HepG2 (cell line): ENCODE data around the gene CYB5B. TPM values are rescaled to one million over a fixed set of nuclear protein-coding genes. Genes with fewer than 3 reads are reported as not detected.

Source experiments
- ATF7 ChIP-seq, 2 experiments: fragments of 450-650 bp in 1 of 2; sonication (generic) in 1 of 2; formaldehyde crosslinking in 1 of 2; IDR thresholded peaks; 2 replicates each; pipeline versions ENCODE4 v1.4.0 to v1.6.1; 2016 to 2020; ENCODE audit warnings: antibody characterized with exemption in 1 of 2, mild to moderate bottlenecking in 1 of 2, missing genetic modification reagents in 1 of 2
- BRCA1 ChIP-seq: sonication (generic); formaldehyde crosslinking; IDR thresholded peaks from 2 replicates; pipeline ENCODE4 v1.4.0; 2020; ENCODE audit warnings: missing genetic modification reagents
- ETV5 ChIP-seq: IDR thresholded peaks from 2 replicates; pipeline ENCODE4 v1.6.1; 2018; ENCODE audit warnings: missing biosample characterization, missing genetic modification reagents, inconsistent platforms, borderline replicate concordance
- FLYWCH1 ChIP-seq: sonication (generic); formaldehyde crosslinking; IDR thresholded peaks from 2 replicates; pipeline ENCODE4 v1.8.1; 2023; ENCODE audit warnings: mild to moderate bottlenecking, missing genetic modification reagents
- HOXD1 ChIP-seq: sonication (generic); formaldehyde crosslinking; IDR thresholded peaks from 2 replicates; pipeline ENCODE4 v1.5.0; 2020; ENCODE audit warnings: missing genetic modification reagents
- IRX3 ChIP-seq: sonication (generic); formaldehyde crosslinking; IDR thresholded peaks from 2 replicates; pipeline ENCODE4 v1.8.1; 2023; ENCODE audit warnings: mild to moderate bottlenecking, low read depth, missing genetic modification reagents, borderline replicate concordance
- KLF16 ChIP-seq, 2 experiments: sonication (generic) in 1 of 2; formaldehyde crosslinking in 1 of 2; IDR thresholded peaks; 2 replicates each; pipeline versions ENCODE4 v1.6.1 to v1.8.0; 2016 to 2023; ENCODE audit warnings: missing genetic modification reagents in 2 of 2, missing compliant biosample characterization in 1 of 2
- MBNL3 ChIP-seq: fragments of 250-450 bp; sonication (Bioruptor Pico); conservative IDR thresholded peaks from 2 replicates; pipeline ENCODE4 v1.8.0; 2022; ENCODE audit warnings: mild to moderate bottlenecking, inconsistent platforms
- MXD4 ChIP-seq: IDR thresholded peaks from 2 replicates; pipeline ENCODE4 v1.6.1; 2016; ENCODE audit warnings: mild to moderate bottlenecking, missing biosample characterization, missing genetic modification reagents
- NCOA5 ChIP-seq: sonication (generic); formaldehyde crosslinking; IDR thresholded peaks from 2 replicates; pipeline ENCODE4 v1.4.0; 2020; ENCODE audit warnings: missing genetic modification reagents
- RBFOX2 ChIP-seq: fragments of 200-400 bp; formaldehyde crosslinking; IDR thresholded peaks from 2 replicates; pipeline ENCODE4 v1.6.1; 2017; ENCODE audit warnings: low read depth, mild to moderate bottlenecking, low read length
- TCF7 ChIP-seq: sonication (generic); IDR thresholded peaks from 2 replicates; pipeline ENCODE4 v1.6.1; 2016; ENCODE audit warnings: antibody characterized with exemption, low read depth
- TCF7L2 ChIP-seq: IDR thresholded peaks from 2 replicates; pipeline ENCODE4 v1.6.1; 2011; ENCODE audit warnings: mild to moderate bottlenecking, low read depth, low read length, moderate library complexity
- TEAD3 ChIP-seq: optimal IDR thresholded peaks from 2 replicates; pipeline ENCODE3; 2016; ENCODE audit warnings: borderline replicate concordance
- TGIF2 ChIP-seq: IDR thresholded peaks from 2 replicates; pipeline ENCODE4 v1.6.1; 2016; ENCODE audit warnings: control low read depth, missing compliant biosample characterization
- TOPORS ChIP-seq: sonication (generic); formaldehyde crosslinking; IDR thresholded peaks from 2 replicates; pipeline ENCODE4 v1.8.0; 2023; ENCODE audit warnings: mild to moderate bottlenecking, missing genetic modification reagents
- ZBTB3 ChIP-seq: sonication (generic); formaldehyde crosslinking; IDR thresholded peaks from 2 replicates; pipeline ENCODE4 v1.4.0; 2020; ENCODE audit warnings: low read depth, mild to moderate bottlenecking, moderate library complexity, missing genetic modification reagents, borderline replicate concordance
- ZBTB38 ChIP-seq: sonication (generic); formaldehyde crosslinking; IDR thresholded peaks from 2 replicates; pipeline ENCODE4 v1.5.1; 2020; ENCODE audit warnings: mild to moderate bottlenecking, missing genetic modification reagents
- ZC3H4 ChIP-seq: sonication (generic); formaldehyde crosslinking; IDR thresholded peaks from 2 replicates; pipeline ENCODE4 v1.4.0; 2020; ENCODE audit warnings: missing genetic modification reagents, borderline replicate concordance
- ZNF124 ChIP-seq: sonication (generic); formaldehyde crosslinking; IDR thresholded peaks from 2 replicates; pipeline ENCODE4 v1.4.0; 2020; ENCODE audit warnings: missing genetic modification reagents
- ZNF431 ChIP-seq: sonication (generic); formaldehyde crosslinking; IDR thresholded peaks from 2 replicates; pipeline ENCODE4 v1.9.0; 2022; ENCODE audit warnings: missing genetic modification reagents, low read depth, mild to moderate bottlenecking, borderline replicate concordance
- ZNF484 ChIP-seq: sonication (generic); formaldehyde crosslinking; IDR thresholded peaks from 2 replicates; pipeline ENCODE4 v1.5.1; 2020; ENCODE audit warnings: mild to moderate bottlenecking, low read depth, missing genetic modification reagents, borderline replicate concordance
- ZNF557 ChIP-seq: sonication (generic); formaldehyde crosslinking; IDR thresholded peaks from 2 replicates; pipeline ENCODE4 v1.4.0; 2020; ENCODE audit warnings: missing genetic modification reagents
- ZNF567 ChIP-seq: sonication (generic); formaldehyde crosslinking; IDR thresholded peaks from 2 replicates; pipeline ENCODE4 v1.8.1; 2023; ENCODE audit warnings: mild to moderate bottlenecking, missing genetic modification reagents, borderline replicate concordance
- ZNF580 ChIP-seq: IDR thresholded peaks from 2 replicates; pipeline ENCODE4 v1.6.1; 2016; ENCODE audit warnings: low read depth, borderline replicate concordance
- ZSCAN5A ChIP-seq: sonication (generic); formaldehyde crosslinking; IDR thresholded peaks from 2 replicates; pipeline ENCODE4 v1.8.0; 2022; ENCODE audit warnings: mild to moderate bottlenecking, missing genetic modification reagents, borderline replicate concordance
- polyA plus RNA-seq, 8 experiments: library from polyadenylated mRNA; depleted of rRNA in 3 of 8; stranded (reverse) in 7 of 8; unstranded in 1 of 8; fragments of >200 nt; fragmentation: Illumina TruSeq in 4 of 8; extraction: Trizol in 4 of 8; gene quantifications; 2 replicates each; pipeline versions ENCODE4 v1.2.1 to v1.2.3, GENCODE V29; 2011 to 2016; ENCODE audit warnings: low read depth in 4 of 8, missing spikeins in 1 of 8, mixed read lengths in 1 of 8; ENCODE audit not compliant: insufficient read depth in 1 of 8
- total RNA-seq, 5 experiments: library from RNA; depleted of rRNA; stranded (reverse); fragments of >200 nt; fragmentation: Illumina TruSeq; extraction: Trizol; gene quantifications; 2 replicates each; pipeline ENCODE4 v1.2.3, GENCODE V29; 2016; ENCODE audit warnings: low read depth in 1 of 5
- TF ChIP-seq, protein P1 (sequence below): sonication (generic); formaldehyde crosslinking; IDR thresholded peaks from 2 replicates; pipeline ENCODE4 v1.5.1; 2020; ENCODE audit warnings: mild to moderate bottlenecking, missing genetic modification reagents, borderline replicate concordance

Gene CYB5B
- total and polyA plus RNA-seq, 2 of the 13 experiments (the other 11 are each of a cell fraction or from before 2014, with no cell fraction given): 234 to 432 TPM

GRCh38 chr16:69396187-69397061 is 28.0 kb upstream of the CYB5B start (continued):
- TF ChIP-seq ZNF557 (no peak), MBNL3 (no peak), ZNF567 (no peak; the same call in 1 of the 2 replicates), ETV5 (CRISPR knock-in tag) (peak; percentile 68; the same call in 1 of the 2 replicates), RBFOX2 (peak; percentile 61), ZC3H4 (CRISPR knock-in tag) (0 out of 2 replicates have a peak, but pooled peaks have one; percentile 33), TCF7L2 (peak; percentile 92), MXD4 (CRISPR knock-in tag) (peak; percentile 53; the same call in 1 of the 2 replicates), HOXD1 (peak; percentile 93), ZBTB38 (CRISPR knock-in tag) (no peak), ATF7 (IDR thresholded peaks at IDR 0.05) (peak; percentile 93), ATF7 (CRISPR knock-in tag; IDR thresholded peaks at IDR 0.05) (peak; percentile 27; the same call in 1 of the 2 replicates), ZNF124 (CRISPR knock-in tag) (peak; percentile 91), TOPORS (no peak), ZNF580 (peak; percentile 69; the same call in 1 of the 2 replicates), ZNF484 (no peak), IRX3 (no peak), BRCA1 (CRISPR knock-in tag) (peak; percentile 77; the same call in 1 of the 2 replicates), TGIF2 (CRISPR knock-in tag) (peak; percentile 87; the same call in 1 of the 2 replicates), KLF16 (CRISPR knock-in tag; IDR thresholded peaks at IDR 0.05) (peak in 1 of 2 experiments; percentile 90; a peak in 2 of 4 replicates), NCOA5 (CRISPR knock-in tag) (no peak), ZBTB3 (CRISPR knock-in tag) (peak; percentile 86; the same call in 1 of the 2 replicates), FLYWCH1 (CRISPR knock-in tag) (no peak), TCF7 (peak; percentile 97), ZNF431 (no peak), ZSCAN5A (CRISPR knock-in tag) (peak; percentile 75; the same call in 1 of the 2 replicates), TEAD3 (CRISPR knock-in tag) (peak; percentile 86)
- TF ChIP-seq, protein P1, sequence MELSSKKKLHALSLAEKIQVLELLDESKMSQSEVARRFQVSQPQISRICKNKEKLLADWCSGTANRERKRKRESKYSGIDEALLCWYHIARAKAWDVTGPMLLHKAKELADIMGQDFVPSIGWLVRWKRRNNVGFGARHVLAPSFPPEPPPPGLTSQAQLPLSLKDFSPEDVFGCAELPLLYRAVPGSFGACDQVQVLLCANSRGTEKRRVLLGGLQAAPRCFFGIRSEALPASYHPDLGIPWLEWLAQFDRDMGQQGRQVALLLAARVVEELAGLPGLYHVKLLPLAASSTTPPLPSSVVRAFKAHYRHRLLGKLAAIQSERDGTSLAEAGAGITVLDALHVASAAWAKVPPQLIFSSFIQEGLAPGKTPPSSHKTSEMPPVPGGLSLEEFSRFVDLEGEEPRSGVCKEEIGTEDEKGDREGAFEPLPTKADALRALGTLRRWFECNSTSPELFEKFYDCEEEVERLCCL (CRISPR knock-in tag): no peak
